CD4-positive, alpha-beta T cell treated with Interleukin-6 for 4 hours (primary cell): ENCODE measurements around the gene ZNF689.
"Not testable (repeated sequence)": the region's sequence is repeated elsewhere in the genome, so short reads cannot be mapped to it uniquely, and the experiment has no call there.

Source experiments
- DNase-seq: peaks from one replicate; pipeline ENCODE4 v3.0.0-alpha.2; 2020; ENCODE audit warnings: mixed read lengths

Gene ZNF689

GRCh38 chr16:30609926-30610839, at the start of gene ZNF689:
Gene ZNF689, minus strand, starts transcription at chr16:30610389. Its CDS starts 348 bp downstream, at chr16:30610041.
- peak; percentile 93 for DNase-seq

DNA sequence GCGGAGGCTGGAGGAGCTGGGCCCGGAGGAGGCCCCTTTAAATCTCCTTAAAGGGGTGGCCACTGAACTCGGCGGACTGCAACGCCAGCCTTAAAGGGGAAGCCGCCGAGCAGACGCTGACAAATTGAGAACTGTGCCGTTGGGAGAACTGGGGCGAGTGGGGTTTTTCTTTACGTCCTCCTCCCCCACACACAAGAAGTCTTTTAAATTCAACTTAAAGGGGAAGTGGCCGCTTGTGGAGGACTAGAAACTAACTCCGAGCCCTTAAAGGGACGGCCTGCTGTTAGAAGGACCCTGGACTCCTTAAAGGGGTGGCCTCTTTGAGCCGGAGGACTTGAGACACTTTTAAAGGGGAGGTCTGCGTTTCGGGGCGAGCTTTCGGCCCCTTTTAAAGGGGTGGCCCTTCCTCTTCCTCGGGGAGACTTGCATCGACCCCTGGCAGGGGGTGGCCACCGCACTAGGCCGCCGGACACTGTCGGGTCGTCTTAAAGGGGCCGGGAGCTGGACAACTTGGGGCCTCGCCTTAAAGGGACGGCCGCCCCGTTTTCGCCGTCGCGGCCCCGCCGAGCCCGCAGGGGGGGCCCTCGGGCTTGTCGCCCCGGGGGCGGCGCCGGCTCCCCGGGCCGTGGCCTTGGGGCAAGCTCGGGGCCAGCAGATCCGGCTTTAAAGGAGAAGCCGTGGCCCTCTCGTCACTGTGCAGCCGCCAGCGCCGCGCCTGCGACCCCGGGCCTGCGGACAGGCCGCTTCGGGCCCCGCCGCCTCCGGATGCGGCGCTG, 48.7 kb upstream of the ZNF689 start:
- DNase-seq: no peak

- DNase-seq: peak; percentile 100
These were observed 47.9 kb upstream of the ZNF689 start, which contains the start of gene FBRS for GRCh38 chr16:30657866-30658730. Gene FBRS, plus strand, starts transcription at chr16:30658431. Its CDS starts 1,088 bp downstream, at chr16:30659519.

DNA sequence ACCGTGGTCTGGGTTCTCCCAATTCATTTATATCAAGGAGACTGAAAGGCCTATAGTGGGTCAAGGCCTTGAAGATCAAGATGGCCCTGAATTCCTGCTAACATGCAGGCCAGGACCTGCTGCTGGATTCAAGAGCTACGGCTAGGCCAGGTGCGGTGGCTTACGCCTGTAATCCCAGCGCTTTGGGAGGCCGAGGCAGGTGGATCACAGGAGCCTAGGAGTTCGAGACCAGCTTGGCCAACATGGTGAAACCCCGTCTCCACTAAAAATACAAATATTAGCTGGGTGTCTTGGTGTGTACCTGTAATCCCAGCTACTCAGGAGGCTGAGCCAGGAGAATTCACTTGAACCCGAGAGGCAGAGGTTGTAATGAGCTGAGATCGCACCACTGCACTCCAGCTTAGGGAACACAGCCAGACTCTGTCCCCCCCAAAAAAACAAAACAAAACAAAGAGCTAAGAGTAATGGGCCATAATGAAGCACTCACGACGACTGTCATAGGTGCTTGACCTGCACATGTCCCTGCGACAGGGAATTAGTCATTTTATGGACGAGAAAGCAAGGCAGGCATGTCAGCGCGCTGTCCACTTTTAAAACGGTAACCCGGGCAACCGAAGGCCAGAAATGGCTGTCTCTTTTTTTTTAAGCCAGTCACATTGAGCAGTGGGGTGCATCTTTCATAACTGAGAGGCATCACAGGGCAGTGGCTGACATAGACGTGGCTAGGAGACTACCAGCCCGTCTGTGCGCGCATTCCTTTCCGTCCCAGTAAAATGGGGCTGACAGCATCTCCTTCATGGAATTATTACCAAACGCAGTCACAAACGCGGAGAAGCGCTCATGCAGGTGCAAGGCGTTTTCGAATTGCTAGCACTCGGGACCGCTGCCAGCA, 47.0 kb upstream of the ZNF689 start:
- no peak for DNase-seq

DNA sequence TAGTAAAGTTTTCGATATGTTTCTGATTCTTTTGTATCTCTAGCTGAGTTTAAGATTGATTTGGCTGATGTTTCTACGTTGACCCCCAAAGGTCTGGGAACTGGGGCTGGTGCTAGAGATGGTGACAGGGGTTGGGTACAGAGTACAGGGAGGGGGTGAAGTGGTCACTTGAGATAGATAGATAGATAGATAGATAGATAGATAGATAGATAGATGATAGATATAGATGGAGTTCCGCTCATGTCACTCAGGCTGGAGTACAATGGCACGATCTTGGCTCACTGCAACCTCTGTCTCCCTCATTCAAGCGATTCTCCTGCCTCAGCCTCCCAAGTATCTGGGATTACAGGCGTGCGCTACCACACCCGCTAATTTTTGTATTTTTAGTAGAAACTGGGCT, 46.2 kb upstream of the ZNF689 start:
- DNase-seq: no peak

DNA sequence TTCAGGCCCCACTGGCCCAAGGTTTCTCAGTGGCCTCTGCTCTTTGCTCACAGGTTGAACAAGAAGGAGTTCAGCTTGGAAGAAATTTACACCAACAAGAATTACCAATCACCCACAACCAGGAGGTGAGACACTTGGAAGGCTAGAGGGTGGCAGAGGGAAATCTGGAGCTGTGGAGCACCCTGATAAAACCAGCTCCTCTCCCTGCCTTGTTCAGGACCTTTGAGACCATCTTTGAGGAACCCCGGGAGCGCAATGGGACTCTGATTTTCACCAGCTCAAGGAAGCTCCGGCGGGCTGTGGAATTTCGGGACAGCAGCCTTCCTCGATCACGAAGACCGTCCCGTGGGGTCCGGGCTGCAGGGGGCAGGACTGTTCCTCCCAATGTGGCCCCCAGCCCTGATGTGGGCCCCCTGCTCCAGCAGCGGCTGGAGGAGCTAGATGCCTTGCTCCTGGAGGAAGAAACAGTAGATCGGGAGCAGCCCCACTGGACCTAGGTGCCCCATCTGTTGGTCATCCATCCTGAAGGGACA, 45.7 kb upstream of the ZNF689 start:
- DNase-seq: no peak

DNA sequence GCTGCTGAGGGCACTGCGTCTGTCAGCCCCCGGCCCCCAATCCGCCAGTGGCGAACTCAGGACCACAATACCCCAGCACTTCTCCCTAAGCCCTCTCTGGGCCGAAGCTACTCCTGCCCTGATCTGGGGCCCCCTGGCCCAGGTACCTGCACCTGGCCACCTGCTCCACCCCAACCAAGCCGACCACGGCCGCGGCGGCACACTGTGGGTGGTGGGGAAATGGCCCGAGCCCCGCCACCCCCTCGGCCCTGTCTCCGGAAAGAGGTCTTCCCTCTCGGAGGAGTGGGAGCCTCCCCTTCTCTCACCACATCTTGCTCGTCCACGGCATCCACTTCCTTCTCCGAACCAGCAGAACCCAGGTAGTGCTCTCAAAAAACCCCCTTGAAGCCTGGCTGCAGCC, 44.7 kb upstream of the ZNF689 start:
- no peak for DNase-seq

GRCh38 chr16:30652718-30653117, 42.5 kb upstream of the ZNF689 start:
- no peak for DNase-seq

DNA sequence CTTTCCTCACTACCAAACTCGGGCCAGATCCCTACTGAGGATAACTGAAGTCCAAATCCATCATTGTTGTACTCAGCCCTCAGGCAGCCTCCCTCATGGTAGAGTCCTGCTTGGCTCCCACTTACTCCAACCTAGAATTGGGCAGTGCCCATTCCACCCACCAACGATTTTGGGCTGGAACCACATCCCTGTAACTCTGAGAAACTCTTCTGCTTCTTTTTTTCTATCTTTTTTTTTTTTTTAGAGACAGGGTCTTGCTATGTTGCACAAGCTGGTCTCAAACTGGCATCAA, 41.8 kb upstream of the ZNF689 start:
- DNase-seq: no peak

GRCh38 chr16:30651124-30652004, 41.2 kb upstream of the ZNF689 start:
- peak; percentile 77 for DNase-seq

GRCh38 chr16:30650369-30651123, 40.4 kb upstream of the ZNF689 start, which contains the start of gene PRR14:
Gene PRR14, plus strand, starts transcription at chr16:30650960. Its CDS starts 686 bp downstream, at chr16:30651646.
- DNase-seq: peak; percentile 99

- DNase-seq: peak; percentile 22
These were observed 39.7 kb upstream of the ZNF689 start for GRCh38 chr16:30649725-30650368.

GRCh38 chr16:30647274-30647571, 37.0 kb upstream of the ZNF689 start:
- no peak for DNase-seq

DNA sequence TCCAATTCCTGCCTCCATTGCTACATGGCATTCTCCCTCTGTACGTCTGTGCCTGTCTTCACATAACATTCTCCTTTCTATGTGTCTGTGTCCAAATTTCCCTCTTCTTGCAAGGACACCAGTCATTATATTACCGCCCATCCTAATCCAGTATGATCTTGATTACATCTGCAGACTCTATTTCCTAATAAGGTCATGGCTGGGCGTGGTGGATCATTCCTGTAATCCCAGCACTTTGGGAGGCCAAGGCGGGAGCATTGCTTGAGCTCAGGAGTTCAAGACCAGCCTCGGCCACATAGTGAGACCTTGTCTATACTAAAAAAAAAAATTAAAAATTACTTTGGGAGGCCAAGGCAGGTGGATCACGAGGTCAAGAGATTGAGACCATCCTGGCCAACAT, 35.5 kb upstream of the ZNF689 start:
- no peak for DNase-seq

- no peak for DNase-seq
These were observed 34.2 kb upstream of the ZNF689 start for GRCh38 chr16:30644334-30644830.

DNA sequence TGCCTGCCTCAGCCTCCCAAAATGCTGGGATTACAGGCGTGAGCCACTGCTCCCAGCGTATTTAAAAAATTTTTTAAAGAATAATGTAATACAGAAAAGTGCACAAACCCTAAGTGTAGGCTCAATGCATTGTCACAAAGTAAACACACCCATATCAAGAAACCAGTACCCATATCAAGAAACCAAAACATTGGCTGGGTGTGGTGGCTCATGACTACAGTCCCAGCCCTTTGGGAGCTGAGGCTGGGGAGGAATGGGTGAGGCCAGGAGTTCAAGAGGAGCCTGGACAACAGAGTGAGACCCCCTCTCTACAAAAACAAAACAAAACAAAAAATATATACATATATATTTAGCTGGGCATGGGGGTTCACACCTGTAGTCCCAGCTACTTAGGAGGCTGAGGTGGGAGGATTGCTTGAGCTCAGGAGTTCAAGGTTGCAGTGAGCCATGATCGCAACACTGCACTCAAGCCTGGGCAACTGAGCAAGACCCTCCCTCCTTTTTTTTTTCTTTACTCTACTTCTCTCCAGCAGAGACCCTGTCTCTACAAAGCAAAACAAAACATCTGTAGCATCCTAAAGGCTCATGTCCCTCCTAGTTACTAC, 31.3 kb upstream of the ZNF689 start:
- no peak for DNase-seq

GRCh38 chr16:30637944-30638343, 27.8 kb upstream of the ZNF689 start:
- peak; percentile 21 for DNase-seq

DNA sequence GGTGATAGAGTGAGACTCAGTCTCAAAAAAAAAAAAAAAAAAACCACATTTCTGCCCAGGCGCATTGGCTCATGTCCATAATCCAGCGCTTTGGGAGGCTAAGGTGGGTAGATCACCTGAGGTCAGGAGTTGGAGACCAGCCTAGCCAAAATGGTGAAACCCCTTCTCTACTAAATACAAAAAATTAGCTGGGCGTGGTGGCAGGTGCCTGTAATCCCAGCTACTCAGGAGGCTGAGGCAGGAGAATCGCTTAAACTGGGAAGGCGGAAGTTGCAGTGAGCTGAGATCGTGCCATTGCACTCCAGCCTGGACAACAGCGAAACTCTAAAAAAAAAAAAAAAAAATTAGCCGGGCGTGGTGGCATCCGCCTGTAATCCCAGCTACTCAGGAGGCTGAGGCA, 26.9 kb upstream of the ZNF689 start:
- DNase-seq: not testable (repeated sequence)

DNA sequence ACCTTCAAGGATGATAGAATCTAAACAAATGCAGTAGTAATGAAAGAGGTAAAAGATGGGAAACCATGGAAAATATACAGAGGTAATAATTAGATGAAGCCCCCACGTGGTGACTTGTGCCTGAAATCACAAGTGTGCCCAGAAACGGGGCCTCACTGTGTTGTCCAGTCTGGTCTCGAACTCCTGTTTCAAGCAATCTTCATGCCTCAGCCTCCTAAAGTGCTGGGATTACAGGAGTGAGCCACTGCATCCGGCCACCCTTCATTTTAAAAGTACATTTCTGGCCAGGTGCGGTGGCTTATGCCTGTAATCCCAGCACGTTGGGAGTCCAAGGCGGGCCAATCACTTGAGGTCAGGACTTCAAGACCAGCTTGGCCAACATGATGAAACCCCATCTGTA, 26.4 kb upstream of the ZNF689 start:
- DNase-seq: no peak
